Upper lobe of right lung (tissue), 1 donor: ENCODE results near the gene C2orf76. TPM values are rescaled to one million over a fixed set of nuclear protein-coding genes. Genes with fewer than 3 reads are reported as not detected.

Experiments
- ATAC-seq: fragments of 200-7000 bp; cut with Tn5 transposase; one replicate; pipeline ENCODE4 v1.9.1; 2020; ENCODE audit warnings: mild to moderate bottlenecking, moderate library complexity
- DNase-seq: peaks from one replicate; pipeline ENCODE4 v3.0.0-alpha.2; 2020
- H3K27ac ChIP-seq: fragments of 200-600 bp; one replicate; pipeline ENCODE4 v1.8.0; 2022
- H3K27me3 ChIP-seq: fragments of 200-600 bp; one replicate; pipeline ENCODE4 v1.8.0; 2022; ENCODE audit warnings: mild to moderate bottlenecking
- H3K36me3 ChIP-seq: fragments of 200-600 bp; one replicate; pipeline ENCODE4 v1.8.0; 2022
- H3K4me1 ChIP-seq: fragments of 200-600 bp; one replicate; pipeline ENCODE4 v1.8.0; 2022
- H3K4me3 ChIP-seq: fragments of 200-600 bp; one replicate; pipeline ENCODE4 v1.8.0; 2022; ENCODE audit warnings: mild to moderate bottlenecking
- H3K9me3 ChIP-seq: fragments of 200-600 bp; one replicate; pipeline ENCODE4 v1.8.0; 2022
- CTCF ChIP-seq: fragments of 200-600 bp; IDR thresholded peaks from one replicate; pipeline ENCODE4 v1.8.0; 2022; ENCODE audit warnings: antibody characterized with exemption
- intact Hi-C: fragments of 100-400 bp; cut with DNase I; formaldehyde crosslinking; loops from one replicate; pipeline ENCODE4 v1.11.0; 2022
- total RNA-seq: library from RNA; stranded (reverse); fragmentation: NEBNext Ultra II Directional; extraction: Animal tissue kit (Norgen Biotek cat#: 25700); gene quantifications from one replicate; pipeline ENCODE4 v1.2.1, GENCODE V29; 2021
- donor health status: DM: no; HTN: yes; CAD: no; lungs with severe emphysema.

Gene C2orf76
- total RNA-seq, 1 donor from 2014 or later, result 11.8 TPM

GRCh38 chr2:119350311-119350998 lies 16.2 kb downstream of the C2orf76 start:
- Histone ChIP-seq H3K4me1 (no peaks in the 10 kb centered on the region), H3K27ac (no peak overlapping the region), H3K27me3 (no peaks in the 10 kb centered on the region), H3K9me3 (no peaks in the 10 kb centered on the region), H3K36me3 (no peaks in the 10 kb centered on the region), H3K4me3 (no peak overlapping the region)
- DNase-seq (no peak), ATAC-seq (no peak)
- intact Hi-C loops, result no loop called here
- no peak for TF ChIP-seq CTCF

- Histone ChIP-seq H3K4me3 (no peak overlapping the region), H3K4me1 (no peaks in the 10 kb centered on the region), H3K36me3 (no peaks in the 10 kb centered on the region), H3K9me3 (no peaks in the 10 kb centered on the region), H3K27me3 (no peaks in the 10 kb centered on the region), H3K27ac (no peak overlapping the region)
- intact Hi-C loops, result no loop called here
- TF ChIP-seq CTCF, result no peak
- DNase-seq, result no peak
- ATAC-seq, result no peak
Measured at GRCh38 chr2:119349289-119349688, 17.3 kb downstream of the C2orf76 start.

GRCh38 chr2:119341684-119342083 lies 24.9 kb downstream of the C2orf76 start:
- no peak for DNase-seq
- Histone ChIP-seq H3K27ac (no peak overlapping the region), H3K27me3 (no peaks in the 10 kb centered on the region), H3K36me3 (no peaks in the 10 kb centered on the region), H3K4me3 (no peak overlapping the region), H3K9me3 (no peaks in the 10 kb centered on the region), H3K4me1 (peaks cover 5% of the 10 kb centered on the region)
- intact Hi-C loops, result no loop called here
- ATAC-seq, result no peak
- TF ChIP-seq CTCF, result no peak

GRCh38 chr2:119339562-119339923 lies 27.1 kb downstream of the C2orf76 start:
- Histone ChIP-seq H3K36me3 (no peaks in the 10 kb centered on the region), H3K9me3 (no peaks in the 10 kb centered on the region), H3K4me3 (no peak overlapping the region), H3K27ac (no peak overlapping the region), H3K27me3 (no peaks in the 10 kb centered on the region), H3K4me1 (peaks cover 5% of the 10 kb centered on the region)
- intact Hi-C loops, result no loop called here
- no peak for TF ChIP-seq CTCF
- ATAC-seq, result no peak
- DNase-seq, result no peak

GRCh38 chr2:119338826-119339561 lies 27.6 kb downstream of the C2orf76 start:
- TF ChIP-seq CTCF, result no peak
- DNase-seq (peak; percentile 77), ATAC-seq (peak; percentile 96)
- no peak overlapping the region for H3K4me3 ChIP-seq
- H3K9me3 ChIP-seq, result no peaks in the 10 kb centered on the region
- intact Hi-C loops, result no loop called here
- peaks cover 5% of the 10 kb centered on the region for H3K4me1 ChIP-seq
- no peak overlapping the region for H3K27ac ChIP-seq
- H3K36me3 ChIP-seq, result no peaks in the 10 kb centered on the region
- H3K27me3 ChIP-seq, result no peaks in the 10 kb centered on the region
